ENCODE measurements around the gene CPED1. TPM values are rescaled to one million over a fixed set of nuclear protein-coding genes. Genes with fewer than 3 reads are reported as not detected.
"Not testable (repeated sequence)": the region's sequence is repeated elsewhere in the genome, so short reads cannot be mapped to it uniquely, and the experiment has no call there.

The CPED1 gene
- polyA plus RNA-seq, 4 donors = 32.0 to 44.4 (median 38.7) TPM

DNA sequence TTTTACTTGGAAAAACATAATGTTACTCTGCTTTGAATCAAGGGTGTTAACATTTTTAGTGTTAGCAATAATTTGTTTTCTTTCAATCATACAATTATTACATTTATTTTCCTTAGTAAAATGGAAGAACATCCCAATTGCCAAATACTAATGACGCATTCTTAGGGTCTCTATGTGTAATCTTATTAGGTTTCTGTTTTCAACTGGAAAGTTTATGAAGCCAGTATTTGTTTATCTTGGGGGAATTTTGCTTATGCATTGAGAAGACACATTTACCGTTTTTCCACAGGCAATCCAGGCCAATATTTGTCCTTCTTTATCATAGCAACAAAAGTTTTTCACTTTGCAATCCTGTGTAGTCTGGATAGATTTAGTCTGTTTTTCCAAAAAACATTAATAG is 134.5 kb downstream of the CPED1 start:
- no peak for DNase-seq (ENCODE audit: low read depth in 4 of 4, low spot score in 2 of 4)

DNA sequence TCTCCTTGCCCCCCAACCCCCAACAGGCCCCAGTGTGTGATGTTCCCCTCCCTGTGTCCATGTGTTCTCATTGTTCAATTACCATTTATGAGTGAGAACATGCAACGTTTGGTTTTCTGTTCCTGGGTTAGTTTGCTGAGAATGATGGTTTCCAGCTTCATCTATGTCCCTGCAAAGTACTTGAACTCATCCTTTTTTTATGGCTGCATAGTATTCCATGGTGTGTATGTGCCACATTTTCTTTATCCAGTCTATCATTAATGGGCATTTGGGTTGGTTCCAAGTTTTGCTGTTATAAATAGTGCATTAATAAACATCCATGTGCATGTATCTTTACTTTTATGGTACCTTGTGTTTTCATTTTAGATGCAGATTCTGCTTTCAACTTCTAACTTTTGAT is 136.9 kb downstream of the CPED1 start:
- not testable (repeated sequence) for DNase-seq (ENCODE audit: low read depth in 4 of 4, low spot score in 2 of 4)

GRCh38 chr7:121126201-121126600 is 137.7 kb downstream of the CPED1 start:
- DNase-seq (ENCODE audit: low read depth in 4 of 4, low spot score in 2 of 4) = no peak

- DNase-seq (ENCODE audit: low read depth in 4 of 4, low spot score in 2 of 4) = no peak
Observed at GRCh38 chr7:121126801-121127534, 138.5 kb downstream of the CPED1 start.

- DNase-seq (ENCODE audit: low read depth in 4 of 4, low spot score in 2 of 4) = no peak
Observed at GRCh38 chr7:121132940-121133339, 144.4 kb downstream of the CPED1 start.

- no peak for DNase-seq (ENCODE audit: low read depth in 4 of 4, low spot score in 2 of 4)
Observed at GRCh38 chr7:121133444-121133843, 144.9 kb downstream of the CPED1 start.

DNA sequence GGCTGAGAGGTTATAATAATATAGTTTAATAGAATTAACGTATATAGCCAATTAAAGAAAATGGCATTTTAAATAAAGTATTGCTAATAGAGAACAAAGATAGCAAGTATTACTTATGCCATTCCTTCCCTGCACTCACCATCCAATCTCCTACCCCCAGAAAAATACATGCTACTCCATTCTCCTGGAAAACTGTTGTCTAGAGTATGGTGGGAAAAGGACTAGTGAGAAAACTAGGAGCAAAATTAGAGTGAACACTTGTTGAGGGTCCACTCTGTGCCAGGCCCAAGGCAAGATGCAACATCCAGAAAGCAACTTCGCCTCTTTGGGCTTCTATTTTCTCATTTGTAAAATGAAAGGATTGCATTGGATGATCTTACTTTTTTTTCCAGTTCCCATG is 149.1 kb downstream of the CPED1 start:
- DNase-seq (ENCODE audit: low read depth in 4 of 4, low spot score in 2 of 4) = no peak

DNA sequence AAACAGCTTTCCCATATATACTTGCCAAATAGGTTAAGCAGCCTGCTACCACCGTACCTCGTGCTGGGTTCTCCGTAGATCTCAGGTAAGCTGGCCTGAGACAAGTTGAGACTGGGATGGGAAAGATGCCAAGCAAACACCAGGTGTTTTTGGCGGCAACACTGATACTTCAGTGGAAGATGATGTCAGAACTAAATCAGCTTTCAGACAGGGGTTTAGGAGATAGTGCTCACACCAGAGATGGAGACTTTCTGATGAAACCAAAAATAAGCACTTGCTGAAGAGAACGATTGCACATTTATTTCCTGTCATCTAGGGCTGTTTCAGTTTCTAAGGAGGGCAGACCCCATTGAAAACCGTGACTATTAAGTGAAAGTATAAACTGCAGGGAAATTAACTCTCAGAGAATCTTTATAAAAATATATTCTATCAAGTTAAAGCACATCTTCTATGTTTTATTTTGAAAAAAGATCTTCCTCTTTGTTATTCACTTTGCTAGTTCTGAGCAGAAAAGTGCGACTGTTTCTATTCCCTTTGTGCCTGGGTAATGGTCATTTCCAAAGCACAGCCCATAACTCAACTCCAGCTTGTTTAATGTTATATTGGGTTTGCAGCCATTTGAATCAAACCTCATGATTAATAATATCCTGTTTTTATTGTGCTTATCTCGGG is 149.9 kb downstream of the CPED1 start:
- no peak for DNase-seq (ENCODE audit: low read depth in 4 of 4, low spot score in 2 of 4)

- no peak for DNase-seq (ENCODE audit: low read depth in 4 of 4, low spot score in 2 of 4)
Observed at GRCh38 chr7:121139427-121139826, 150.9 kb downstream of the CPED1 start.

DNA sequence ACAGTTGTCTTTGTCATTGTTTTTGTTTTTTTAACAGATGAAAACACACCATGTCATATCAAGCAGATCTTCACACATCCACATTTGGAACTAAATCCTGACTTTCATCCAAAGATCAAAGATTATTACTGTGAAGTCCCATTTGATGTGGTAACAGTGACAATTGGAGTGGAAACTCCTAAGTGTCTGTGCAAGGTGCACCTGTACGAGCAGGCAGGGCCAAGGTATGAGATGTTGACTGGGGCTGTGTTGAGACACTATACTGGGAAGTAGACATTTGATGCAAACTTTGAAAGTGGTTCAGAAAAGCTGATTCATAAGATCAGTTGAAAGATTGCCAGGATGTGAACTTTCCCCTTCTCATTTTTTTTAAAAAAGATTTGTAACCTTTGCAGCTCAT is 152.3 kb downstream of the CPED1 start:
- no peak for DNase-seq (ENCODE audit: low read depth in 4 of 4, low spot score in 2 of 4)

DNA sequence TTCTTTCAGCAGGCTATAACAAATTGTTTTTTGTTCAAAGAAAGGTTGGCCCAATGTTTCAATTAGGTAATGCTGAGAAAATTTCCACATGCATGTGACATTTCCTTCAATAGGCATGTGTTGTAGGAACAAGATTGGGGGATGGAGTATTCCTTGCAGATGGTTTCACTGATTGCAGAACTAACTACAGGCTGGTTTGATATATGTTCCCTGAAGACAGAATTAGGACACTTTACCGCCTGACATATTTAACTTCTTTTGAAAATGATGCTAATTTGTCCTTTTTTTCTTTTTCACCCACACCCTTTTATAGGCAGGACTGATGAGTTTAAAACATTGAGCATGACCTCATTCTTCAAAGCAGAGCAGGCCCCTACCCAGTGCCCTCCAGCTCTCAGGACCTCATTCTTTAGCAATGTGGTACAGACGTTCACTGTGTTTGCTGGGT is 163.3 kb downstream of the CPED1 start:
- DNase-seq (ENCODE audit: low read depth in 4 of 4, low spot score in 2 of 4) = no peak

DNA sequence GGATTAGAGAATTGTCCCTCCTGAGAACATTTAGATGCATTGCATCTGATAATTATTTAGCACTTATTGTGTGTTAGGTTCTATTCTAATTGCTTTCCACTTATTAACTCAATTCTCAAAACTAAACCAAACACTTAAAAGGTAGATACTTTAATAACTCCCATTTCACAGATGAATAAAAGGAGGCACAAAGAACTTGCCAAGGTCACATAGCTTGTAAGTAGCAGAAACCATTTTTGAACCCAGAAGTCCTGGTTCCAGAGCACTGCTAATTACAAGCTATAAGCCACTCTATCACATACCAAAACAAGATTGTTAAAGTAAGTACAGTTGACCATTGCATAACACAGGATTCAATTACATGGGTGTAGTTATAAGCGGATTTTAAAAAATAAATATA is 164.9 kb downstream of the CPED1 start:
- no peak for DNase-seq (ENCODE audit: low read depth in 4 of 4, low spot score in 2 of 4)

- DNase-seq (ENCODE audit: low read depth in 4 of 4, low spot score in 2 of 4) = no peak
Observed at GRCh38 chr7:121153995-121154394, 165.5 kb downstream of the CPED1 start.

- DNase-seq (ENCODE audit: low read depth in 4 of 4, low spot score in 2 of 4) = no peak
Observed at GRCh38 chr7:121156825-121157224, 168.3 kb downstream of the CPED1 start.

- no peak for DNase-seq (ENCODE audit: low read depth in 4 of 4, low spot score in 2 of 4)
Observed at GRCh38 chr7:121157341-121157751, 168.8 kb downstream of the CPED1 start.

DNA sequence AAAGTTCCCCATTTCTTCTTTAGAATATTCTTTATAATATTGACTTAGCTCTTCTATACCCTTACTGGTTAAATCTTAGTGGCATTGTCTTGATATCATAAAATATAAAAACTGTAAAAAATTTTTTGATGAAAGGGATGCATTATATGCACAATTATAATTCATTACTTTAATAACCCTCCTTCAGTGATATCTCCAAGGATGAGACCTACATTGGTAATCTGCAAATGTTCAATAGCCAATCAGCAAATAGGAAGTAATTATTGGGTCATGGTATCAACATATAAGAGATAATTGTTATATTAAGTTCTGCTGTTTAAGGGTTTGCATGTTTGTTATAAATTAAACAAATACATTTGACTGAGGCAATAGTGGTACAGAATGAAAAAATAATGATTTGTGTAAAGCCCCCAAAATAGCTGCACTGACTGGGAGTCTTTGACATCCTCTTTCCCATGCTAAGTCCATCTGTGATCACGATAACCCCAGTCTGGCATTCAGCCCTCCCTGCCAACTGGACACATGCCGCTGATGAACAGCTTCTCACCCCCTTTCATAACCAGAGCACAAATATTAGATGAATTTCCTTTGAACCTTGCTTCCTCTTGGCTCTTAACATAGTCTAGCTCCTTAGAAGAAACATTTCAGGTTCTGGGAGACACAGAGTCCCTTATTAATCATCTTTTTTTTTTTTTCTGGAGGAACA is 169.5 kb downstream of the CPED1 start:
- no peak for DNase-seq (ENCODE audit: low read depth in 4 of 4, low spot score in 2 of 4)

DNA sequence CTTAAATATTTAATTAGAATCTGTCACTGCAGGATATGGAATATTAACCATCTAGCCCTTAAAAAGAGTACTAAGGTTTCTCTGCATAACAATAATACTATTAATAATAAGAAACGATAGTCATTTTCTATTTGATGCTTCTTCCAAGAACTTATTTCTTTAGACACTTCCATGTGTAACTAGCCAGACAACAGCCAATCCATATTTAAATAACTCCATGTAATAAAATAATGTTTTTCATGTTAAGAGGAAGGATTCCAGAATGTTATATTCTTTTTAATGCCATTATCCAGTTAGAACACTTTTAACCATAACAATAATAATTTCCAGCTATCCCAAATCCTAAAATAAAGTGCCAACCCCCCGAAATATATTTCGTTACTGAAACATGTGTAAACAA is 170.2 kb downstream of the CPED1 start:
- DNase-seq (ENCODE audit: low read depth in 4 of 4, low spot score in 2 of 4) = no peak

DNA sequence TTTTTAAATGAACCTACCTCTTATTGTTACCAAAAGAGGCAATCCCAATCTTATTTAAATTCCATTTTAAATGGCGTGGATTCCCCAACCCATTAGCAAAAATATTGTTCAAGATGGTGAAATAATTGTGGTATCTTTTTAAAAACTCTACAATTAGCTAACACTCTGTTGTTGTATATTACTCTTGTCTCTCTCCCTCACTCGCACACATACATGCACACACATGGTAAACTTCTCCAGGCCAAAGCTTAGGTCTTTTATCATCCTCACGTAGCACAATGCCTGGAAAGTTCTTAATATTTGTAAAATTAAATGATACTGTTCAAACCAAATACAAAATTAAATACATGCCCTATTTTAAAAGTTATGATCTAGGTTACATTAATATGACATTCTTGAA is 171.0 kb downstream of the CPED1 start:
- no peak for DNase-seq (ENCODE audit: low read depth in 4 of 4, low spot score in 2 of 4)

- DNase-seq (ENCODE audit: low read depth in 4 of 4, low spot score in 2 of 4) = no peak
Observed at GRCh38 chr7:121160150-121161008, 171.9 kb downstream of the CPED1 start.

GRCh38 chr7:121163699-121164098 is 175.2 kb downstream of the CPED1 start:
- no peak for DNase-seq (ENCODE audit: low read depth in 4 of 4, low spot score in 2 of 4)

- no peak for DNase-seq (ENCODE audit: low read depth in 4 of 4, low spot score in 2 of 4)
Observed at GRCh38 chr7:121164247-121164646, 175.7 kb downstream of the CPED1 start.

Data from left renal cortex interstitium (tissue), 4 donors.